SIG-M5 treated with dmso at 0.1 percent for 504 hours (cell line): ENCODE data around the gene SNX24.
"Not testable (repeated sequence)": the region's sequence is repeated elsewhere in the genome, so short reads cannot be mapped to it uniquely, and the experiment has no call there.

Experiments used
- DNase-seq: peaks from one replicate; lab custom pipeline; 2025; ENCODE audit not compliant: unreplicated experiment; lab: John Stamatoyannopoulos, UW

SNX24 gene

GRCh38 chr5:122870219-122870856 is 24.9 kb downstream of the SNX24 start:
- DNase-seq = no peak

GRCh38 chr5:122871661-122872060 is 26.2 kb downstream of the SNX24 start:
- no peak for DNase-seq

DNA sequence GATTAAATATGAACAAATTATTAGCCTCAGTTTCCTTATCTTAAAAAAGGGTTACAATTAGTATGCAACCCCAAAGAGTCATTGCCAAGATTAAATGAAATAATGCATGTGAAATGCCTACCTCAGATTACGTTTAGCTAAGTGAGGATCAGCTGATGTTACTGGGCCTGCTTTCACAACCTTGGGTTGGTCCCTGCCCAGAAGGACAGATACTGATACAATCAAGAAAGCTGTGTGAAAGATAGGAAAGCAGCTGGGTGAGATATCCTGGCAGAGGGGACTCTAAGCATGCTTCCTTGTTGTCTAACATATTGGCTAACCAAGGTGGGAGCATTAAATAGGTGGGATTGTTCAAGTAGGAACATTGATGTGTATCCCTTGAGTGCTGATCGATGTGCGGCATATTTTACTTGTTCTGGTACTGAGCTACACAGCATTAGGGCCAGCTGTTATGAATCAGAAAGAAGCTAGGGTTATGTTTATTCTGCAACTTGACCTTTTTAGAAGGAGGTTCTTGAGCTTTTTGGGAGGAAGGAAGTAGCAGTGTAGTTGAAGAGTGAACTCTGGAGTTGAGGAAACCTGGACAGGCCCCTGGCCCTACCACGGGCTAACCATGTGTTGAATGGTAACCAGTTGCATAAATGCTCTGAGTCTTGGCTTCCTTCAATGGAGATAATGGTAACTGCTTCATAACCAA is 28.9 kb downstream of the SNX24 start:
- no peak for DNase-seq

DNA sequence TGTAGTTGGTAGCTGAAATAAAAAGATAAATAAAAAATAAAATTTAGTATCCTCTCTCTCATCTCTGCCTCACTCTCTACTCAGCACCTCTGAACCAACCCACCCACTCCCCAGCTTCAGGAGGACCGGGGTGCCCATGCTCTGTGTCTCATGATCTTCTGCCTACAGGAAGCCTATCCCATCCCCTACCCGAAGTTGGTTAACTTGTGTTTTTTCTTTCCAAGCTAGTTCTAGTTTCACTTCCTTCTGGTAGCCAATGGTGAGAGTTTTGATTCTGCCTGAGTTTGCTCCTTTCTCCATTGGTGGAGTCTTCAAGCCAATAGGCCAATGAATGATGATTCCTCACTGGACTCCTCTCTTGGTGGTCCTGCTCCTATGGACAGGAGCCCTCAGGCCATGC is 32.1 kb downstream of the SNX24 start:
- peak; percentile 75 for DNase-seq

DNA sequence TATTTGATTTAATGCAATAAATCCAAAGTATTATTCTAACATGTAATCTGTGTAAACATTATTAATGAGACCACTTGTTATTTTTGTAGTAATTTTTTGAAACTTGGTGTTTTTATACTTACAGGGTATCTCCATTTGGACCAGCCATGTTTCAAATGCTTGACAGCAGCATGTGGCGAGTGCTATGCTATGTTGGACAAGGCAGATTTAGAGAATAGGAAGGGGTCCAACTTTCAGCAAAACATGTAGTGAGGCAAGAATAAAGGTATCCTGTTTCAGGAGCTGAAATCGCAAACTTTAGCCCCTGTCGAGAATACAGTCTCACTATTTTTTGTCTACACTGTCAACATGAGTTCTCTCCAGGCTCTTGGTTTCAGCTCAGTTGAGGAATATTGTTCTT is 33.7 kb downstream of the SNX24 start:
- no peak for DNase-seq

GRCh38 chr5:122880170-122880689 is 34.8 kb downstream of the SNX24 start:
- no peak for DNase-seq

GRCh38 chr5:122880749-122881148 is 35.3 kb downstream of the SNX24 start:
- no peak for DNase-seq

- no peak for DNase-seq
Measured at GRCh38 chr5:122882831-122883230, 37.4 kb downstream of the SNX24 start.

- DNase-seq = no peak
Measured at GRCh38 chr5:122885045-122885517, 39.7 kb downstream of the SNX24 start.

- DNase-seq = no peak
Measured at GRCh38 chr5:122885891-122886290, 40.5 kb downstream of the SNX24 start.

DNA sequence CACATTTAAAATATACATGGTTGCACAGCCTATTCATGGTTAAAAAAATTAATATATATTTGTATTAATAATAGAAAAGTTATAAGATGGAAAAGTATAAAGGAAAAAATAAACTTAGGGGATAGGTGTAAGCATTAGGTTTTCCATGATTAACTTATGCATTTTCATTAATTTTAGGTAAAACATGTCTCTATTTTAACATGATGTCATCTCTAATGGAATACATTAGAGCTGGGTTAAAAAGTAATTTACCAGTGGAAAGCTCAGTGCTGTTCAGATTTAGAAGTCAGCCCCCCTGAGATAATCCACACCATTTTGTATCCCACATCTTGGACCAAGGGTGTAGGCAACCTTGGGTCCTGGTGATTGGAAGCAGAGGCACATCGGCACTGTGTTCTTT is 49.7 kb downstream of the SNX24 start:
- no peak for DNase-seq

- peak; percentile 20 for DNase-seq
Measured at GRCh38 chr5:122896598-122897282, 51.3 kb downstream of the SNX24 start.

GRCh38 chr5:122897283-122897602 is 51.8 kb downstream of the SNX24 start:
- DNase-seq = no peak

DNA sequence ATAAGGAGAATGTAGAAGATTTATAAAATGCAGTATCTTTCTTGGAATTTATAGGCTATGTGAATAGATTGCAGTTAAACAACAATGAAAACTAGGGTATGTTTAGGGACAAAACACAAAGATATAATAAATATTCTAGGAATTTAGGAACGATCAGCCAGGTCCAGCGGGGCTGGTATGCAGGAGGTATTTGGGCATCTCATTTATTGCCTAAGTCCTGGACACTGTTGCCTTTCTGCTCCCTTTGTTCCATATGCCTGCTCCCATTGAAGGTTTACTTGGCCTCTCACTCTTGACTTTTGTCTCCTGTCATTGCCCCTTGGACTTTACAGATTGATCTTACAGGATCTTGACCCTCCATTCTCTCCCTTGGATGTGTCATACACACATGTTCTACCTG is 55.9 kb downstream of the SNX24 start:
- no peak for DNase-seq

DNA sequence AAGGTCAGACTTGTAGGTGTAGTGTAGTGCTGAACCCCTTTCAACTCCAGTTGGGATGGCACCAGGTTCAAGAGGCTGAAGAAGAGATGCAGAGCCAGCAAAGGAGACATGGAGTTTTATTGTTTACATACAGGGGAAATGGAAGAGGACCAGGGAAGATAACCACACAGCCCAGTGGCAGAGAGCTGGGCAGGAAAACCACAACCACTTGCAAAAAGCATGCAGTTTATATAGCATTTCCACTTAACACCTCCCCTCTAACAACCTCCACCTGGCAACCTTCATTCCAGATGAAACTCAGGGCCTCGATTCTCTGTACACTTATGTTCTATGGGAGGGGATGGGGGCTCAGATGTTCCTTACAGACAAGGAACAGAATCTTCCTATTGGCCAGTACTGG is 56.9 kb downstream of the SNX24 start:
- no peak for DNase-seq

GRCh38 chr5:122906768-122907167 is 61.4 kb downstream of the SNX24 start:
- no peak for DNase-seq

DNA sequence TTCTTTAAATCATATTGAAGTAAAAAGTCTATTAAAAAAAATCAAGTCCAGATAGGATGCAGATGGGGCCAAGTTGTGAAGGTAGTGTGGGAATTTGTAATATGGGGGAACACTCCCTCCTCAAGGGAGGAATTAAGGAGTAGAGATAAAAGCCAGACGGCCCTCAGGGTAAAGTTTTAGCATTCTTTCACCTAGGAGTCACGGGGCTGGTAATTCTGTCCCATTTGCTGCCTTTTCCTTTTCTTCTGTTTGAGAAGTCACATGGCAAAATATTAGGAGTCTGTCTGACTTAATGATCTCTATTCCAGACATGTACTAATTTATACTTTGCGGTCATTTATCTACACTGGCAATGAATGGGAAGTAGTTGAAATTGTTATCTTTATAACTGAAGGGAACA is 61.9 kb downstream of the SNX24 start:
- no peak for DNase-seq

DNA sequence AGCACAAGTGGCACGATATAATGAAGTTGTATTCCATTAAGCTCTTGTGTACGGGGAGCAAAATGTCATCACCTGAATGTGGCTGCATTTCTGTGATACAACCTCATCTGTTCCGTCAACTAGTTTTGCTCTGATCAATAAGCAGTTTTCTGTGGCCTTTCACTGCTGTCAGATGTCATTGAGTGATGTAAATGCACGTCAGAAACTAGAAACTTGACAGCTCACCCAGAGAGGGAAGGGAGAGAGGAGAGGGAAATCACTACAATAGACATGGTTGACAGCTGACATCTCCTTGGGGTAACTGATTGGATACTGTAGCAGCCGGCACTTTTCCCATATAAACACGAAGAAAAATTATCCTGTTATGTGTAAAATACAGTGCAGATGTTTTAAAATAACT is 62.7 kb downstream of the SNX24 start:
- no peak for DNase-seq

- no peak for DNase-seq
Measured at GRCh38 chr5:122908662-122909061, 63.2 kb downstream of the SNX24 start.

DNA sequence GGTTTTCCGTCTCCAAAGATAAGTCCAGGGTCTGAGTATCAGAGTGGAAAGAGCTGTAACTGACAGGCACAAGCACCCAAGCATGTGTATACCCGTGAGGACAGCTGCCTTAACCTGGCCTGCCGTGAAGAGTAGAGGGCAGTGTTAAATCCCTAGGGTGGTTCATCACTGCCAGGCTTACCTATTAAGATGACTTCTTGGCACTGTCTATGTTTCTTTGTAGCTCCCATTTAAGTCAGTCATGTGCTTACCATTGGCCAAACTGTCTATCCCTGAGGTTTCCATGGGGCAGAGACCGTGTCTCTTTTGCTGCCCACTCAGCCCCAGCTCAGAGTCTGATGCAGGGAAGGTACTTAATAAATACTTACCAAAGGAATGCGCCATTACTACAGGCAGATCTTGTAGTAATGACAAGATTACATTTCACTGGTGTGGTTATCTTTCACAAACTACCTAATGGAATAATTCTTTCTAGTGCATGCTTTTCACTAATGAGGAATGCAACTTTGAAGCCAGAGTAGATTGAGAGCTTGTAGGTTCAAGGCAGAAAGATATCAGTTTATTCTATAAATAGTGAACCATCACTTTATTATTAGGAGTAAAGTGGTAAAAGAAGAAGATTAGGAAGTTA is 64.2 kb downstream of the SNX24 start:
- no peak for DNase-seq

DNA sequence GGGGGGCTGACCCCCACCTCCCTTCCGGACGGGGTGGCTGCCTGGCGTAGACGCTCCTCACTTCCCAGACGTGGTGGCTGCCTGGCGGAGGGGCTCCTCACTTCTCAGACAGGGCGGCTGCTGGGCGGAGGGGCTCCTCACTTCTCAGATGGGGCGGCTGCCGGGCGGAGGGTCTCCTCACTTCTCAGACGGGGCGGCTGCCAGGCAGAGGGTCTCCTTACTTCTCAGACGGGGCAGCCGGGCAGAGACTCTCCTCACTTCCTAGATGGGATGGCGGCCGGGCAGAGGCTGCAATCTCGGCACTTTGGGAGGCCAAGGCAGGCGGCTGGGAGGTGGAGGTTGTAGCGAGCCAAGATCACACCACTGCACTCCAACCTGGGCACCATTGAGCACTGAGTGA is 68.0 kb downstream of the SNX24 start:
- not testable (repeated sequence) for DNase-seq
